ENCODE results near the gene MRAP2. TPM values are rescaled to one million over a fixed set of nuclear protein-coding genes. Genes with fewer than 3 reads are reported as not detected.

Gene MRAP2
- polyA plus RNA-seq, 3 donors = not detected

- Mint-ChIP-seq H3K4me3 (no peak overlapping the region), H3K9me3 (peaks cover 0 to 9% (median 2%) of the 10 kb centered on the region in 7 donors), H3K36me3 (no peaks in the 10 kb centered on the region), H3K27ac (no peak overlapping the region), H3K4me1 (no peaks in the 10 kb centered on the region), H3K27me3 (ENCODE audit: low read depth in 3 of 3) (peaks cover 0 to 1% (median 0%) of the 10 kb centered on the region in 3 donors)
- peaks cover 4 to 6% of the 10 kb centered on the region in 2 donors for H3K9me3 ChIP-seq (replicated peaks in 1 of 2; ENCODE audit: control insufficient read depth in 1 of 2, insufficient read depth in 1 of 2, low read length in 2 of 2)
- H3K4me1 ChIP-seq (ENCODE audit: control insufficient read depth in 1 of 2, insufficient read depth in 2 of 2, low read length in 2 of 2) = no peaks in the 10 kb centered on the region
- no peaks in the 10 kb centered on the region for H3K79me2 ChIP-seq (ENCODE audit: insufficient read depth, low read length)
- WGBS (ENCODE audit: insufficient coverage) = no CpG with 5 or more reads among the region's 1 CpG
- no peak overlapping the region for H3K9ac ChIP-seq (ENCODE audit: insufficient read depth, low read length, poor library complexity, severe bottlenecking)
- intact Hi-C loops (cut with micrococcal nuclease) = no loop called here
- no peak overlapping the region for H3K4me2 ChIP-seq (replicated peaks; ENCODE audit: extremely low read depth, low read length, poor library complexity, severe bottlenecking)
- no peak for DNase-seq
- H3K27me3 ChIP-seq (ENCODE audit: control insufficient read depth in 2 of 2, insufficient read depth in 2 of 2, low read length in 2 of 2) = no peaks in the 10 kb centered on the region
- no peak for TF ChIP-seq CTCF (IDR thresholded peaks at IDR 0.05)
- no peaks in the 10 kb centered on the region for H4K20me1 ChIP-seq (ENCODE audit: insufficient read depth, low read length)
- no peak overlapping the region for H3K4me3 ChIP-seq (replicated peaks in 1 of 3; ENCODE audit: low read depth in 2 of 3, low read length in 3 of 3)
- no peak overlapping the region for H3K27ac ChIP-seq (ENCODE audit: low read depth in 1 of 2, low read length in 2 of 2)
- no peak overlapping the region for H2AFZ ChIP-seq (ENCODE audit: insufficient read depth, low read depth, low read length, poor library complexity, severe bottlenecking)
- no peaks in the 10 kb centered on the region for H3K36me3 ChIP-seq (replicated peaks in 1 of 2; ENCODE audit: control insufficient read depth in 1 of 2, insufficient read depth in 2 of 2, low read length in 2 of 2)
These were observed 52.5 kb downstream of the MRAP2 start for GRCh38 chr6:84086056-84086455.

GRCh38 chr6:84086545-84087429 lies 53.2 kb downstream of the MRAP2 start:
- intact Hi-C loops (cut with micrococcal nuclease) = no loop called here
- no peak for TF ChIP-seq CTCF (IDR thresholded peaks at IDR 0.05)
- no peaks in the 10 kb centered on the region for H4K20me1 ChIP-seq (ENCODE audit: insufficient read depth, low read length)
- no peak for DNase-seq
- no peak overlapping the region for H3K4me2 ChIP-seq (replicated peaks; ENCODE audit: extremely low read depth, low read length, poor library complexity, severe bottlenecking)
- no peaks in the 10 kb centered on the region for H3K79me2 ChIP-seq (ENCODE audit: insufficient read depth, low read length)
- Mint-ChIP-seq H3K27me3 (ENCODE audit: low read depth in 3 of 3) (peaks cover 0 to 1% (median 0%) of the 10 kb centered on the region in 3 donors), H3K4me1 (no peaks in the 10 kb centered on the region), H3K36me3 (no peaks in the 10 kb centered on the region), H3K27ac (no peak overlapping the region), H3K4me3 (no peak overlapping the region), H3K9me3 (peaks cover 0 to 9% (median 2%) of the 10 kb centered on the region in 7 donors)
- no peaks in the 10 kb centered on the region for H3K36me3 ChIP-seq (replicated peaks in 1 of 2; ENCODE audit: control insufficient read depth in 1 of 2, insufficient read depth in 2 of 2, low read length in 2 of 2)
- H3K9ac ChIP-seq (ENCODE audit: insufficient read depth, low read length, poor library complexity, severe bottlenecking) = no peak overlapping the region
- no peaks in the 10 kb centered on the region for H3K4me1 ChIP-seq (ENCODE audit: control insufficient read depth in 1 of 2, insufficient read depth in 2 of 2, low read length in 2 of 2)
- H3K27ac ChIP-seq (ENCODE audit: low read depth in 1 of 2, low read length in 2 of 2) = no peak overlapping the region
- peaks cover 0 to 6% of the 10 kb centered on the region in 2 donors for H3K9me3 ChIP-seq (replicated peaks in 1 of 2; ENCODE audit: control insufficient read depth in 1 of 2, insufficient read depth in 1 of 2, low read length in 2 of 2)
- H2AFZ ChIP-seq (ENCODE audit: insufficient read depth, low read depth, low read length, poor library complexity, severe bottlenecking) = no peak overlapping the region
- no peak overlapping the region for H3K4me3 ChIP-seq (replicated peaks in 1 of 3; ENCODE audit: low read depth in 2 of 3, low read length in 3 of 3)
- 78% methylated on average over 4 of the region's 6 CpGs for WGBS (ENCODE audit: insufficient coverage)
- H3K27me3 ChIP-seq (ENCODE audit: control insufficient read depth in 2 of 2, insufficient read depth in 2 of 2, low read length in 2 of 2) = no peaks in the 10 kb centered on the region

Measured in CD14-positive monocyte (primary cell).